HepG2 (cell line): ENCODE results near the gene IL16. TPM values are rescaled to one million over a fixed set of nuclear protein-coding genes. Genes with fewer than 3 reads are reported as not detected.

ENCODE experiments used
- ATF5 ChIP-seq: sonication (generic); formaldehyde crosslinking; IDR thresholded peaks from 2 replicates; pipeline ENCODE4 v1.4.0; 2020; ENCODE audit warnings: mild to moderate bottlenecking, low read depth, missing genetic modification reagents
- CTCF ChIP-seq: sonication (generic); formaldehyde crosslinking; IDR thresholded peaks from 2 replicates; pipeline ENCODE4 v1.5.0; 2020; ENCODE audit warnings: mild to moderate bottlenecking, missing genetic modification reagents, moderate library complexity
- HNRNPK ChIP-seq: fragments of 200-400 bp; formaldehyde crosslinking; IDR thresholded peaks from 2 replicates; pipeline ENCODE4 v1.6.1; 2018; ENCODE audit warnings: low read length, low read depth, moderate library complexity, mild to moderate bottlenecking; ENCODE audit not compliant: poor library complexity, severe bottlenecking
- MYPOP ChIP-seq: sonication (generic); formaldehyde crosslinking; IDR thresholded peaks from 2 replicates; pipeline ENCODE4 v1.8.1; 2023; ENCODE audit warnings: mild to moderate bottlenecking, moderate library complexity, missing genetic modification reagents
- SMAD9 ChIP-seq: sonication (generic); formaldehyde crosslinking; IDR thresholded peaks from 2 replicates; pipeline ENCODE4 v1.5.1; 2020; ENCODE audit warnings: mild to moderate bottlenecking, missing genetic modification reagents
- SMC3 ChIP-seq: IDR thresholded peaks from 2 replicates; pipeline ENCODE4 v1.6.1; 2011; ENCODE audit warnings: low read length, improper control_type of control experiment
- STAG1 ChIP-seq: sonication (generic); formaldehyde crosslinking; IDR thresholded peaks from 2 replicates; pipeline ENCODE4 v1.4.0; 2020; ENCODE audit warnings: missing genetic modification reagents
- TRIM22 ChIP-seq: fragments of 450-650 bp; IDR thresholded peaks from 2 replicates; pipeline ENCODE4 v1.6.1; 2017
- ZBTB26 ChIP-seq: IDR thresholded peaks from 2 replicates; pipeline ENCODE4 v1.6.1; 2016; ENCODE audit warnings: missing compliant biosample characterization, missing genetic modification reagents, borderline replicate concordance
- ZSCAN31 ChIP-seq: sonication (generic); formaldehyde crosslinking; IDR thresholded peaks from 2 replicates; pipeline ENCODE4 v1.5.0; 2020; ENCODE audit warnings: low read depth, mild to moderate bottlenecking, missing genetic modification reagents
- polyA plus RNA-seq, 8 experiments: library from polyadenylated mRNA; depleted of rRNA in 3 of 8; stranded (reverse) in 7 of 8; unstranded in 1 of 8; fragments of >200 nt; fragmentation: Illumina TruSeq in 4 of 8; extraction: Trizol in 4 of 8; gene quantifications; 2 replicates each; pipeline versions ENCODE4 v1.2.1 to v1.2.3, GENCODE V29; 2011 to 2016; ENCODE audit warnings: low read depth in 4 of 8, missing spikeins in 1 of 8, mixed read lengths in 1 of 8; ENCODE audit not compliant: insufficient read depth in 1 of 8
- total RNA-seq, 5 experiments: library from RNA; depleted of rRNA; stranded (reverse); fragments of >200 nt; fragmentation: Illumina TruSeq; extraction: Trizol; gene quantifications; 2 replicates each; pipeline ENCODE4 v1.2.3, GENCODE V29; 2016; ENCODE audit warnings: low read depth in 1 of 5

IL16 gene
- total and polyA plus RNA-seq, 2 of the 13 experiments (the other 11 are each of a cell fraction or from before 2014, with no cell fraction given) = 0.03 TPM; not detected in 1

GRCh38 chr15:81274931-81275707, 78.4 kb downstream of the IL16 start (continued):
- peak; percentile 90 for TF ChIP-seq CTCF
- no peak for TF ChIP-seq ZBTB26 (CRISPR knock-in tag)
- peak; percentile 87 for TF ChIP-seq STAG1
- peak; percentile 58 for TF ChIP-seq HNRNPK
- peak; percentile 95 for TF ChIP-seq SMC3
- TF ChIP-seq SMAD9 (CRISPR knock-in tag) = no peak
- TF ChIP-seq ZSCAN31 = no peak
- no peak for TF ChIP-seq ATF5 (CRISPR knock-in tag)
- no peak for TF ChIP-seq TRIM22
- no peak for TF ChIP-seq MYPOP (CRISPR knock-in tag)
